HG02840 (cell line): ENCODE results near the gene RPS18.
A peak's percentile ranks its signal among the peaks of the same experiment; 100 is the strongest.

Experiments used
- ATAC-seq: cut with Tn5 transposase; IDR thresholded peaks from one replicate; pipeline ENCODE4 v1.9.1; 2021; ENCODE audit warnings: mild to moderate bottlenecking, moderate library complexity, moderate number of reproducible peaks; ENCODE audit not compliant: unreplicated experiment, low FRiP score

The RPS18 gene

DNA sequence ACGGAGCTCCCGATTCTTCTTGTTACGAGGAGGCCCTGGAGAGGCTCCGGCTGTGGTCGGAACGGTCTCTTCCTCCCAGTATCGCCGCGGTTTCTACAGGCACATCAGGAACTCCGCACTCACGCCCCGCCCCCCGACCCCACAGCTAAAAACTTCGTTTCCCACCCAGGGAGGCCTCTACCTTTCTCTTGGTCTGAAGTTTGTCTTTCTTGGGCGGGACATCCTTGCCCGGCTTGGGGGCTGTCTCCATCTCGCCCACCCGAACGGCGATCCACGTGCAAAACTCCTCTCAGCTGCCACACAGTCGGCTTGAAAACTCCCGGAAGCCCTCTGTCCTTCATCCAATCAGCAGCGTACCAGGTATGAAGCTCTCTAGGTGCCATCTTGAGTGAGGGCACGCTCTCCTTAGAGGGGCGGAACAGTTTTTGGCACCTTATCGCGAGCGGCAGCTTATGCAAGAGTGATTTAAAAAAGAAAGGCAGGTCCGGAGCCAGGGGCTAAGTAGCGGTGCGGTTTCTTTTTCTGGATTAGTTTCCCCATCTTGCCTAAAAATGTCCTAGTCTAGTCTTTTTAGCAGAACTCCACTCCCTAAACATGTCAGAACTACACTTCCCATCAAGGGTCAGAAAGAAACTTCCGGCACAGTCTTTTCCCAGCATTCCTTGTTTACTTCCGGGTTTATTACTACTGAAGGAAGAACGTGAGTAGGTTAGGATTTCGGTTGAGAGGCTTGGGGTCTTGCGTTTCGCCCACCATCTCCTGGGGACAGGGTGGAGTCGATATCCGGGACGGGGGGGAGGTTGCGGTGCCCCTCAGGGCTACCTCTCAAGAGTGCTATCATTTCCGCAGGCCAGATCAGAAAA is 17.3 kb downstream of the RPS18 start, which contains the start of the genes PFDN6 and WDR46:
Gene PFDN6 (plus strand): TSS at position 681 of the 863 bp plus-strand sequence. CDS start 256 bp downstream, outside the sequence.
Gene WDR46 (minus strand): TSS at position 319 of the 863 bp plus-strand sequence. CDS start 69 bp downstream, at position 250.
- ATAC-seq: peak; percentile 80

DNA sequence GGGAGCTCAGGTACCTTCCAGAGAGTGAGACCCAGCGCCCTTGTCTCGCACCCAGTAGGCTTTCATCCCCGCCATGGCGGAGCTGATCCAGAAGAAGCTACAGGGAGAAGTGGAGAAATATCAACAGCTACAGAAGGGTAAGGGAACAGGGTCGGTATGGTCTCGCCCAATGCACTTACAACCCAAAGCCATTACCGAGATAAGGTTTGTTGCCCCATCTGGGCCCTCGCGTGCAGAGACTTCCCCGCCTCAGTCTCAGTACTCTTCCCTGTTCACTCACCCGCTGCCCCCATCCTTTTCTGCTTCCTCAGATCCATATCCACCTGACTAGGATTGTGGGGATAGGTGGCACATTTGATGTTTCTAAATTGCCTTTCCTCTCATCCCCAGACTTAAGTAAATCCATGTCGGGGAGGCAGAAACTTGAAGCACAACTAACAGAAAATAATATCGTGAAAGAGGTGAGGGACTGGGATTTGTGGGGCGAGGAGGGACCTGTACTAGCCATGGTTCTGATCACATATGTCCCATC is 18.0 kb downstream of the RPS18 start:
- ATAC-seq: peak; percentile 20

DNA sequence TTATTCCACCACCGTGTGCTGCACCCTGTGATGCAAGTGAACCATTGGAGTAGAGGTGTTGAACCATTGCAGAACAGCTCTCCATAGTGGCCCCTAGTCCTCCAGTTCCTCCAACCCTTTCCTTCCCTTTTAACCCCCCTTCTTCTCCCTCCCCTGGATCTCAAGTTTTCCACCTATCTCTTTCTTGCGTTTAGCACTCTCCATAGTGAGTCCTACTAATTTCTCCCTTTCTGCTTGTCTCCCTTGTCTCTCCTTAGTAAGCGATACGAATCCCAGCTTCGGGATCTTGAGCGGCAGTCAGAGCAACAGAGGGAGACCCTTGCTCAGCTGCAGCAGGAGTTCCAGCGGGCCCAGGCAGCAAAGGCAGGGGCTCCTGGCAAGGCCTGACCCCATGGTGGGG is 18.6 kb downstream of the RPS18 start:
- no peak for ATAC-seq

DNA sequence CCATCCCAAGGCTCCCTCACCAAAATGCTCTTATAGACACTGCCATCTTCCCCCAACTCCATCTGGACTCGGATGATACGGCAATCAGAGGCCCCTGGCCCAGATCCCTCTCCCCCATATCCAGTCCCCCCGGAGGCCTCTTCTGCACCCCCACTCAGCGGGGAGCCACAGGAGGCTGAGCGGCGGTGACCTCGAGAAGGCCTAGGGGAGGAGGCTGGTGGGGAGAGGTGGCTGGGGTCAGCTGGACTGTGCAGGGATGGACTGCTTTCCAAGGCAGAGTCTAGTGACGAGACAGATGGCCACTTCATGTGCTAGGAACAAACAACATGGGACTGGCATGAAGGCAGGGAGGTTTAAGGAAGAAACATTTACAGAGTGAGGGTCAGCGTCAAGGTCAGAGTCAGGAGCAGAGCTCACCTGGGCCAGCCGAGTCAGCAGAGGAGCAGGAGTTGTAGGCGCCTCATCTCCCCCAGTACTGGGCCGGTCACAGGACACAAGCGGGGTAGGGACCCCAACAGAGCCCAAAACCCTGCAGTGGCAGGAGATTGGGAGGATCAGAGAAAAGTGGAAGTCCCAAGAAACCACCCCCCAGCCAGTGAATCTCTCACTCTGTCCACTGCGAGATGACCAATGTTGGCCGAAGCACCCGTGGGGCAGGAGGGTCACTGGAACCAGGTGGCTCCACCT is 21.3 kb downstream of the RPS18 start:
- no peak for ATAC-seq

DNA sequence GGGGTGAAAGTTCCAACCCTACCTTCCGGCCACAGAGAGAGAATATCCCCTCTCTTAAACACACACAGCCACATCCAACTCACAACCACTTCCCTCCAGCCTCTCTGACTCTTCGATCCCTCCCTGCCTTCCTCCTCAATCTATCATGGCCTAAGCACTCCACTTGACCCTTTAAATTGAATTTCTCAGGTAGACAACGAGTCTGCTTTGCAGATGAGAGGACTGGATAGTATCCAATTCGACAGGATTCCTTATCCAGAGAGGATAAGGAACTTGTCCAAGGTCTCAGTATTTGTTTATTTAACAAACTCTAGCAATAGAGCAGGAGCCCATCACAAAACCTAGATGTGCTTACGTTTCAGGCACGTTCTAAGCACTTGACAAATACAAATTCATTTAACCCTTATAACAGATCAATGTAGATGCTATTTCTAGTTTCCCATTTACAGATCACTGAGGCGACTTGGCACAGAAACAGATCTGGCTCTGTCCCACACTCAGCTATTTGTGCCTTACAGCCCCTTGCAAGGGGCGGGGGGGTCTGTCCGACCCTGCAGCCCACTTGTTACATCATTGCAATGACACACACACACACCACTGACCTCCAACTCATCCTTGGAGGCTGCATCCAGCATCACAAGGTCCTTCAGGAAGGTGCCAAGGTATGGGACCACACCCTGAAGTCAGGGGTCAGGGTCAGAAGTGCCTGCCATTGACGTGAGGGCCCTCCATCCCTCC is 22.4 kb downstream of the RPS18 start:
- no peak for ATAC-seq

DNA sequence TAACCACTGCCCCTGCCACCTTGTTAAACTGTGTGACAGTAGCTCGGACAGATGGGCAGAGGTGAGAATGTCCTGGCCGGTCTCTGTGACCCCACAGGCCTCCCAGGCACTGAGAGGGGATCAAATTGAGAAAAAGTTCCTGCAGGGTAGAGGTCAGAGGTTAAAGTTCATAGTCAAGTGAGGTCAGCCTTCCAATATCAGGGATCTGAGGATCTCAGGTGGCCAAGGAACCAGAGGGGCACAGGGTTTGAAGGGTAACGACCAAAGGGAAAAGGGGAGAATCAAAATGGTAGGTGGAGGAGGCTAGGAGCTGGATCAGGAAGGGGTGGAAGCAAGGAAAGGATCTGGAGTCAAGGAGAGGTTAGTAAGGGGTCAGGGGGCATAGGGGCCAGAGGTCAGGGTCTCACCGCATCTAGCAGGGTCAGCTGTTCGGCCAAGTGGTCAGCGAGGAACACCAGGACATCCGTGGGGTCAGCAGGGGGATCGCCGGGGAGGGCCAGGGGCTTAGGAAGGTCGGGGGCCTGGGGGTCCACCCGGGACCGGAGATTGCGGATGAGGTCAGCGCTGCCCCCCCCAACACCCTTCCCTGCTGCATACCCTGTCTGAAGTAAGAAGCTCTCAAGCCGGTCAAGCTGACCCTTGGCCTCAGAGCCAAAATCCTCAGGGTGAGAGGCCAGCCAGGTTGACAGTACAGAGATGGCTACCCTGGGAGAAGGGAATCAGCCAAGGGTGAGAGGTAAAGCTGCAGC is 23.9 kb downstream of the RPS18 start:
- ATAC-seq: no peak

DNA sequence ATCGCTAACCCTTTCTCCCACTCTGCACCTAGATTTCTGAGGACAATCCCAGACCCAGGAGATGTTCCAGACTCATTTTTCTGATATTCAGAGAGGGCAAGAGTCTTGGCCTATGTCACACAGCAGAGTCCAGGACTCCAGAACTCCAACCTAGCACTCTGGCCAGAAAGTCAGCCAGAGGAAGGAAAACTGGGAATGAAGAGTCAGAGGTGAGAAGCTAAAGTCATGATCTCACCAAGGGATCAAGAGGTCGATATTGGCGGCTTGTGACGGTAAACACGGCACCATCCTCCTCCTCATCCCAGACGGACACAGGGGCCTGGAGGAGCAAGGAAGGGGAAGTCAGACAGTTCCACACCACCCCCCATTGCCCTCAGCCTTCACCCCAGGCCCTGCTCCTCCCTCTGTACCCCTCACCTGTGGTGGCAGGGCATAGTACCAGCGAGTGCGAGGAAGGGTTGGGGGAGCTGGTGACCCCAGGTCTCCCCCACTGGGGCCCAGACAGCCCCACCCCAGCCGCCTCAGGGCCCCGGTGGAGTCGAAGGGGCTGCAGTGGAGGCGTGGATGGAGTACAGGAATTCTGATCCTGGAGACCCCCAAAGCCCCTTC is 25.0 kb downstream of the RPS18 start:
- no peak for ATAC-seq

DNA sequence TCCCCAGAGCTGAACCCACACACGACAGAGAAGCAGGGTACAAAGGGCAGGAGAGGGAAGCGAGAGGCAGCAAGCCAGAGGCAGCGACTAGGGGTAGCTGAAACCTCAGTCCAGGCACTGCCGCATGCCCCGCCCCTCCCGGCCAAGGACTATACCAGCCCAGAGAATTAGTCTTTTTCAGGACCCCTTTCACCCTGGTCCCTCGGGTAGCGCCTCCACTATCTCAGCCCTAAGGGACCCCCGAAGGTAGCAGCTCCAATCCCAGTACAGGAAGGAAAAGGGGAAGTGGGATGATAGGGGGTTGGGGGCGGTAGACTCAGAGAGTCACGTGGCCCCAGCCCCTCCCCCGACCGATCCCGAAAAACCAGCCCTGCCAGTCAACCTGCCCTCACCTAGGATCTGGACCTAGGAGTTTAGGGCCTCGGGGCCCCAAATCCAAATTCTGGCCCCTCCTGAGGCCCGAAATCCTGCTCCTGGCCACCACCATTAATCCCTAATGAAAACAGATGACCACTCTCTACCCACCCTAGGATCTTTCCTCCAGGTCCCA is 25.6 kb downstream of the RPS18 start:
- no peak for ATAC-seq

DNA sequence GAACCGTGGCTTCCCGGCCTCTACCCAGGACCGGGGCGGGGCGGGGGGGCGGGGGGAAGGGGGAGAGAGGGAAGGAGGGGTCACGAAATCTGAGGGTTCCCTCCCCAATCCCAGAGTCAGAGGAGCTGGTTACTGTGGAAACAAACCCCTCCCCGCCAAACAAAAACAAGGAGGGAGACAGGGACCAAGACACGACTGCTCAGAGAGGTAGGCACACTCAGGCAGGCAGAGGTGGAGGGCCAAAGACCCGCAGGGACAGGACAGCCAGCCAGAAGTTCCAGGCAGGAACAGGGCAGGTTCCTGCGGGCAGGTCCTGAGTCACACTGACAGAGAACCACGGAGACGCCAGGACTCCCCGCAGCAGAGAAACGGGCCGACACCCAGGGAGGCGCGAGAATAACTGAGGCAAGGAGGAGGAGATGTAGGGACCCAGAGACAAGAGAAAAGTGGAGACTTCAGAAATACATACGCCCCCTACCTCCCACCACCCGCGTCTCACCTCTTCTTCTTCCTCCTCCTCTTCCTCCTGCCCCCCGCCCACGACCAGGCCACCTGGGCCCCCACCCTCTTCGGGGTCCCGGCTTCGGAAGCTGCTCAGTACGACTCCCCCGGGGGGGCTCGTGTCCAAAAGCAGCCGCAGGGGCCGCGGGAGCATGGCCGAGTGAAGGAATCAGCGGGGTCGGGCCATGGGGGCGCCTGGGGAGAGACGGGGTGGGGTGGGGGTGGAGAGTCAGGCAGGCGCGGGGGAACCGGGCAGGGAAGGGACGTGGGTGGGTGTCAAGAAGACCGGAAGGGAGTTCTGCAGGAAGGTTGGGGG is 26.3 kb downstream of the RPS18 start:
- no peak for ATAC-seq

DNA sequence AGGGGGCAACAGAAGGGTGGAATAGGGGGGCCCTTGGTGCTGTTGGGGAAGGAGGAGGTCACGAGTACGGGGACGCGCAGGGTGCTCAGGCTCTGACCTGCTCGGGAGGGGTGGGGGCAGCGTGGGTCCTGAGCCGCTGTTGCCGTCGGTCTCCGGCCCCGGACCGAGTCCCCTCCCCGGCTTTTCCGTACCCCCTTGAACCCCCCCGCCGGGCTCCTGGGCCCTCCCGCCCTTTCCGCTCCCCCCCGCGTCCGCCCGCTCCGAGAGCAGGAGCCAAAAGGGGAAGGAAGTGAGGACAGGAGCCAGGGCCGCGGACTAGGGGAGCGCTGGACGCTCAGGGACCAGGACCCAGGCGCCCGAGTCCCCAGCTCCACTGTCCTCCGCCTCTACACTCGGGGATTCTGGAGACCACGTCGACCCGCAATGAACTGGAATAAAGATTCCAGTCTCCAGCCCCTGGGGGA is 26.9 kb downstream of the RPS18 start, which contains the start of gene RGL2:
Gene RGL2 (minus strand): TSS at position 170 of the 464 bp plus-strand sequence. CDS start 332 bp downstream, outside the sequence.
- ATAC-seq: peak; percentile 25

DNA sequence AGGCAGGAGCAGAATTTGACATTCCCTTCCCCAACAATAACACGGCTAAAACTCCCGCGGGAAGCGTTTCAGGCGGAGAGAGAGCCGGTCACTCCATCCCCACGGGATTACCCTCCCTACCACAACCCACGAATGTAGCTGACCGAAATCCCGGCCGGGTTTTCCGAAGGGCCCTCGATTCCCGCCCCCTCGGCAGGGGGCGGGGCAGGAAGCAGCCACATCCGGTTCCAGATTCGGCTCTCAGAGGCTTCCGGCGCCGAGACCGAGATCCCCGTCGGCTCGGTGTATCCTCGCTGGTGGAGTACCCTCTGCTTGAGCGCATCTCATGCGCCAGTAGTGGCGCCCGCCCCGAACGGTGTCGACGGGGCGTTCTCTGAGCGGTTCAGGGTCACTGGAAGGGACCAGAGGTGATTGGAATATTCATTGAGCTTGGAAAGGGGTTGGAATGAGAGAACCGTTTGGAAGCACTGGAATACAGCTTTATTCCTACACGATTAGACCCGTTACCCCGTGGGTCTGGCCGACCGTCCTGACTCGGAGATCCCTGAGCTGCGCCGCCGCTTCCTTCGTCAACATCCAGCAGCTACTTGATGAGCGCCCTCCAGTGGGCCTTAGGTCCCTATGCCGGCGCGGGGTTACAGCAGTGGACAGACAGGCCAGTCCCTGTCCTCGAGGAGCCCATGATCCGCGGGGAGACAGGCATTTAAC is 27.5 kb downstream of the RPS18 start:
- peak; percentile 63 for ATAC-seq

DNA sequence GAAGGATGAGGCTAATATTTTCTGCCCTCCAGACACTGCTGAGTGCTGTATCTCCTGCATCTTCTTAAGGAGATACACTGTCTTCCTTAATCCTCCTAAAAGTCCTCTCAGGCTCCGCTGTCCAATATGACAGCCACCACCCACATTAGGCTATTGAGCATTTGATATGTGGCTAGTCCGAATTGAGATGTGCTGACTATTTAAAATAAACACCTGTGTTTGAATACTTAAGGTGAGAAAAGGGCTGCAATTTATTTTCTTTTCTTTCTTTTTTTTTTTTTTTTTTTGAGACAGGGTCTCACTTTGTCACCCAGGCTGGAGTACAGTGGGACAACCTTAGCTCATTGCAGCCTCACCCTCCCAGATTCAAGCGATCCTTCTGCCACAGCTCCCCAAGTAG is 30.0 kb downstream of the RPS18 start:
- no peak for ATAC-seq

DNA sequence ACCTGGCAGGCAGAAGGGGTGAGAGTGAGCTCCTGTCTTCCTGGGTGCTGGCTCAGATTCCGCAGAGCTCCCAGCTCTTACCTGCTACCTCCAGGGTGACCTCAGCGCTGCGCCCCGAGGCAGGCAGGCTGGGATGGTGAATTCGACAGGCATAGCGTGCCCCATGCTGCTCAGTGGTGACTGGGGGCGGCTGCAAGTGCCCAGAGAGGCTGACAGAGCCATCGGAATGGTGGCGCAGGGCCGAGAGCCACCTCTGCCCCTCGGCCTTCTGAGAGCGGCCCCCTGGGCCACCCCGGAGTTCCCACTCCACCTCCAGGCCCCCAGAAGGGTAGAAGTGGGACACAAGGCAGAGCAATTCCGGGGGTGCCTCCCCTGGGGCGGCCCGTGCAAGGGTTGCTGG is 32.3 kb downstream of the RPS18 start:
- ATAC-seq: no peak

DNA sequence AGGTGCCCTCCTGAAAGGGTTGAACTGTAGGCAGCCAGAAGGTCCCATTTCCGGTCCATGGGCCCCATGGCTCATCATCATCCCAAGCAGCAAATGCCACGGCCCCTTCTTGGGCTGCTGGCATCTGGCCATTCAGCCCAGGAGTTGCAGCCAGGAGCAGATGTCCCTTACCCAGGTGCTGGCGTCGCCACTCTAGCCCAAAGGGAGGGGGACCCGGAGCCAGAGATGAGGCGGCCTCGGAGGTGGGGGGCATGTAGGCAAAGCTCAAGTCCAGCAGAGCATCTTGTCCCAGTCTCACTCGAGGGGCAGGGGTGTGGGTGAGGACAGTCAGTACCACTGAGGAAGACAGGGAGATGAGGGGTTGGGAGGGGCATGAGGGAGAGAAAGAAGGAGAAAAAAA is 33.2 kb downstream of the RPS18 start:
- no peak for ATAC-seq

DNA sequence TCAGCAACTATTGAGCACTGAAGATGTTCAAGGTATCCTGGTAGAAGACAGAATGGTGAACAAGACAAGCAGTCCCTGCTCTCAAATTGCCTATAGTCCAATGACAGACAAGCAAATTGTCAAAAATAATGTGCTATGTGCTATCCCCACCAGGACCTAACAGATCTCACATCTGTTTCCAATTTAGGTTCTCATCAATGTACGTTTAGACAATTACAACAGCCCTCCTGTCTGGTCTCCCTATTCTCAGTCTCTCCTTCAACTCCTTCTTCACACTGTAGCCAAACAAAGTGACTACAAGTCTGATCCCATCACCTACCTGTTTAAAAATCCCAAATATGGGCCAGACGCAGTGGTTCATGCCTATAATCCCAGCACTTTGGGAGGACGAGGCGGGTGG is 34.5 kb downstream of the RPS18 start:
- ATAC-seq: no peak

DNA sequence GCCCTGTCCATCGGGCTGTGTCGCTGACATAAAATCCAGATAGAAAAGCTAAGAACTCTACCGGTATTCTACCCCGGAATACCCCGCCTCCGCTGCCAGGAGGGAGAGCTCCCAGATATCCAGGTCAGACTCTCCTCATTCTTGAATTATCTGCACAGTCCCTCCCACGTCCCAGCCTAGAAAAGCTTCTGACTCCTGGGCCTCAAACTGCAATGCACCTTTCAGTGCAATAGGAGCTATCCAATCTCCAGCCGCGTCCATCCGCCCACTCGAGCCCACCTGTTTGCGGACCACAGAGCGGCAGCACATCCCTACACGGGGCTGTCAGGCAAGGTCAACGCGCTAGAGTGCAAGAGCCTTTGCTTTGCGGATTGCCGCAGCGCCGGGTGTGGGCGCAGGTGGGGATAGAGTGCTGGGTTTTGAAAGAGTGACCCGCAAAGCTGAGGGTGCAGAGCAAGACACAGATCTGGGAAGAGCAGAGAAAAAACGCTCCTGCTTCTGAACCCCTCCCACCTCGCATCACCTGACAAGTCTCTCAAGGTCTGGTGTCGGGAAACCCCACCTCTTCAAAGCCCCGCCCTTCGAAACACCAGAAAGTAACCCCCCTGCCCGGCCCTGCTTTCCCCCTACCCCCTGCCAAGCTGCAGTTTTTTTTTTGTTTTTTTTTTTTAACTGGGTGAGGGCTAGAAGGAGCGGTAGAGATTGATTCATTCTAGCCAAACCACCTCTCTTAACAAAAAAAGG is 40.7 kb downstream of the RPS18 start:
- no peak for ATAC-seq
